Vagina (tissue), 2 donors: ENCODE measurements around the gene ABCA7. TPM values are rescaled to one million over a fixed set of nuclear protein-coding genes. Genes with fewer than 3 reads are reported as not detected.

Experiments used
- DNase-seq, 2 donors: peaks; one replicate each; pipeline ENCODE4 v3.0.0-alpha.2; 2017; ENCODE audit errors: extremely low spot score in 2 of 2
- H3K27ac ChIP-seq: fragments of 200-600 bp; sonication (generic); one replicate; pipeline ENCODE4 v1.5.1; 2019
- H3K27me3 ChIP-seq: fragments of 200-600 bp; sonication (generic); one replicate; pipeline ENCODE4 v1.5.1; 2019
- H3K36me3 ChIP-seq, 2 donors: fragments of 200-600 bp; sonication (generic); one replicate each; pipeline ENCODE4 v1.5.1; 2017 to 2019
- H3K4me1 ChIP-seq: fragments of 200-600 bp; sonication (generic); one replicate; pipeline ENCODE4 v1.5.1; 2019
- H3K4me3 ChIP-seq, 2 donors: fragments of 200-600 bp; sonication (generic); 1 replicate in 1 of 2; 2 replicates in 1 of 2; pipeline ENCODE4 v1.5.1; 2016 to 2019
- H3K9me3 ChIP-seq: fragments of 200-600 bp; sonication (generic); one replicate; pipeline ENCODE4 v1.5.1; 2019
- POLR2A ChIP-seq, 2 donors: fragments of 450-650 bp; IDR thresholded peaks; one replicate each; pipeline ENCODE4 v1.6.1; 2017; ENCODE audit warnings: antibody characterized with exemption in 2 of 2, mild to moderate bottlenecking in 2 of 2, moderate library complexity in 2 of 2
- POLR2AphosphoS5 ChIP-seq, 2 donors: sonication (generic); formaldehyde crosslinking; IDR thresholded peaks; one replicate each; pipeline ENCODE4 v1.9.0; 2017; ENCODE audit warnings: antibody characterized with exemption in 2 of 2, mild to moderate bottlenecking in 2 of 2, low read depth in 1 of 2; ENCODE audit not compliant: insufficient read depth in 1 of 2
- intact Hi-C: fragments of 100-400 bp; cut with DNase I; formaldehyde crosslinking; loops from one replicate; pipeline ENCODE4 v1.15.1; 2023
- total RNA-seq: library from RNA; depleted of rRNA; stranded (reverse); fragments of >200 nt; gene quantifications from one replicate; pipeline ENCODE4 v1.2.3, GENCODE V29; 2016
- TF ChIP-seq, protein P1 (sequence below), 3 experiments: fragments of 450-650 bp in 2 of 3; fragments of 200-600 bp in 1 of 3; sonication (generic) in 1 of 3; IDR thresholded peaks; one replicate each; pipeline ENCODE4 v1.5.1; 2017 to 2019; ENCODE audit warnings: antibody characterized with exemption in 3 of 3, mild to moderate bottlenecking in 2 of 3, moderate library complexity in 2 of 3

Gene ABCA7
- total RNA-seq, 1 donor from 2014 or later = 29.5 TPM

DNA sequence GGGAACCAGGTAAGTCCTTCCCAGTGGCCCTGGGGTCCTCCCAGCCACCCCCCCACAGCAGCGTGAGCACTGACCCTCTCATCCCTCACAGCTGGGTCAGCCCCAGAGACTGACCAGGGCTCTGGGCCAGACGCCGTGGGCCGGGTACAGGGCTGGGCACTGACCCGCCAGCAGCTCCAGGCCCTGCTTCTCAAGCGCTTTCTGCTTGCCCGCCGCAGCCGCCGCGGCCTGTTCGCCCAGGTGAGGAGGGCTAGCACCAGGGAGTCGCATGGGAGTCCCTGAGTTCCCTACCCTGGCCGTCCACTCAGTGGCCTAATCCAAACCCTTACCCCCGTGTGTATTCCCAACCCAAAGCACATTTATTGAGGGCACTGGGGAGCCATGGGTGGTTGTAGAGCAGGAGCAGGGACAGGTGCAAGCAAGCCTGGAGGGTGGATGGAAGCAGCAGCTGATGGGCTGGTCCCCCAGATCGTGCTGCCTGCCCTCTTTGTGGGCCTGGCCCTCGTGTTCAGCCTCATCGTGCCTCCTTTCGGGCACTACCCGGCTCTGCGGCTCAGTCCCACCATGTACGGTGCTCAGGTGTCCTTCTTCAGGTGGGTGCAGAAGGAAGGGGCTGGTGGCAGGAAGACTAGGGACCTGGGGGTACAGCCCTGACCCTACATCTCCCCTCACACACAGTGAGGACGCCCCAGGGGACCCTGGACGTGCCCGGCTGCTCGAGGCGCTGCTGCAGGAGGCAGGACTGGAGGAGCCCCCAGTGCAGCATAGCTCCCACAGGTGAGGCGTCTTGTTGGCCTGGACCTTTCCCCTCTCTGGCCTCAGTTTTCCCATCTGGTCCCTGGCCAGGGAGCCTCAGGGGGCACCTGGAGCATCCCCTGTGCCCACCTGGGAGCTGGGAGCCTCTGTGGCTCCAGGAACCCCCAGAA lies 14.5 kb downstream of the ABCA7 start:
- no peaks in the 10 kb centered on the region for H3K27me3 ChIP-seq
- intact Hi-C loops = no loop called here

DNA sequence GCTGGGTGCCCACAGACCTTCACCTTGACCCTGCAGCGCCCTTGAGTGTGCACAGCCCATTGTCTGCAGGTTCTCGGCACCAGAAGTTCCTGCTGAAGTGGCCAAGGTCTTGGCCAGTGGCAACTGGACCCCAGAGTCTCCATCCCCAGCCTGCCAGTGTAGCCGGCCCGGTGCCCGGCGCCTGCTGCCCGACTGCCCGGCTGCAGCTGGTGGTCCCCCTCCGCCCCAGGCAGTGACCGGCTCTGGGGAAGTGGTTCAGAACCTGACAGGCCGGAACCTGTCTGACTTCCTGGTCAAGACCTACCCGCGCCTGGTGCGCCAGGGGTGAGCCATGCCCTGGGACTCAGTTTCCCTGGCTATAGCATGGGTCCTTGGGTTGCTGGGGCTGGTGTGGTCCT lies 15.1 kb downstream of the ABCA7 start:
- H3K36me3 ChIP-seq = peaks cover 0 to 5% of the 10 kb centered on the region in 2 donors
- H3K4me3 ChIP-seq = no peak overlapping the region
- peaks cover 26% of the 10 kb centered on the region for H3K9me3 ChIP-seq
- H3K4me1 ChIP-seq = no peaks in the 10 kb centered on the region
- intact Hi-C loops = no loop called here
- DNase-seq = no peak
- no peak for TF ChIP-seq POLR2AphosphoS5 (IDR thresholded peaks at IDR 0.05; ENCODE audit: insufficient read depth in 1 of 2, low read depth in 1 of 2)
- no peaks in the 10 kb centered on the region for H3K27me3 ChIP-seq
- no peak overlapping the region for H3K27ac ChIP-seq

More for the DNA sequence above, 14.5 kb downstream of the ABCA7 start:
- H3K4me3 ChIP-seq = no peak overlapping the region
- H3K4me1 ChIP-seq = no peaks in the 10 kb centered on the region
- no peak for DNase-seq
- TF ChIP-seq, protein P1, sequence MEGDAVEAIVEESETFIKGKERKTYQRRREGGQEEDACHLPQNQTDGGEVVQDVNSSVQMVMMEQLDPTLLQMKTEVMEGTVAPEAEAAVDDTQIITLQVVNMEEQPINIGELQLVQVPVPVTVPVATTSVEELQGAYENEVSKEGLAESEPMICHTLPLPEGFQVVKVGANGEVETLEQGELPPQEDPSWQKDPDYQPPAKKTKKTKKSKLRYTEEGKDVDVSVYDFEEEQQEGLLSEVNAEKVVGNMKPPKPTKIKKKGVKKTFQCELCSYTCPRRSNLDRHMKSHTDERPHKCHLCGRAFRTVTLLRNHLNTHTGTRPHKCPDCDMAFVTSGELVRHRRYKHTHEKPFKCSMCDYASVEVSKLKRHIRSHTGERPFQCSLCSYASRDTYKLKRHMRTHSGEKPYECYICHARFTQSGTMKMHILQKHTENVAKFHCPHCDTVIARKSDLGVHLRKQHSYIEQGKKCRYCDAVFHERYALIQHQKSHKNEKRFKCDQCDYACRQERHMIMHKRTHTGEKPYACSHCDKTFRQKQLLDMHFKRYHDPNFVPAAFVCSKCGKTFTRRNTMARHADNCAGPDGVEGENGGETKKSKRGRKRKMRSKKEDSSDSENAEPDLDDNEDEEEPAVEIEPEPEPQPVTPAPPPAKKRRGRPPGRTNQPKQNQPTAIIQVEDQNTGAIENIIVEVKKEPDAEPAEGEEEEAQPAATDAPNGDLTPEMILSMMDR (IDR thresholded peaks at IDR 0.05) = no peak
- TF ChIP-seq POLR2AphosphoS5 (IDR thresholded peaks at IDR 0.05; ENCODE audit: insufficient read depth in 1 of 2, low read depth in 1 of 2) (no peak), POLR2A (IDR thresholded peaks at IDR 0.05) (no peak)
- peaks cover 0 to 5% of the 10 kb centered on the region in 2 donors for H3K36me3 ChIP-seq
- H3K9me3 ChIP-seq = peaks cover 26% of the 10 kb centered on the region
- no peak overlapping the region for H3K27ac ChIP-seq

DNA sequence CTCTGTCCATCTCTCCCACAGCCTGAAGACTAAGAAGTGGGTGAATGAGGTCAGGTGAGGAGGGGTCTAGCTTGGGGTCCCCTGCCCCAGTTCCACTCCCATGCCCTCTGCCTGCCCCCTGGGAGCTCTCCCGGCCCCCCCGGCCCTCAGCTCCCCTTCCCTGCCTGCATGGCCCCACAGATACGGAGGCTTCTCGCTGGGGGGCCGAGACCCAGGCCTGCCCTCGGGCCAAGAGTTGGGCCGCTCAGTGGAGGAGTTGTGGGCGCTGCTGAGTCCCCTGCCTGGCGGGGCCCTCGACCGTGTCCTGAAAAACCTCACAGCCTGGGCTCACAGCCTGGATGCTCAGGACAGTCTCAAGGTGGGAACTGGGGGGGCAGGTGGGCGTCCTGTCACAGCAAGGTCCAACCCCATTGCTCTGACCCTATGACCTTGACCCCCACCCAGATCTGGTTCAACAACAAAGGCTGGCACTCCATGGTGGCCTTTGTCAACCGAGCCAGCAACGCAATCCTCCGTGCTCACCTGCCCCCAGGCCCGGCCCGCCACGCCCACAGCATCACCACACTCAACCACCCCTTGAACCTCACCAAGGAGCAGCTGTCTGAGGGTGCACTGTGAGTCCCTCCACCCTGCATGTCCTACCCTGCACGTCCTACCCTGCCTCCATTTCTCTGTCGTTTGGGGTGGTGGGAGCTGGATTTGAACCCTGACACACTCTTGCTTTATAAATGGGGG lies 16.1 kb downstream of the ABCA7 start:
- intact Hi-C loops = no loop called here
- H3K36me3 ChIP-seq = peaks cover 0 to 5% of the 10 kb centered on the region in 2 donors
- no peak for DNase-seq
- TF ChIP-seq POLR2A (IDR thresholded peaks at IDR 0.05) = no peak
- no peak for TF ChIP-seq POLR2AphosphoS5 (IDR thresholded peaks at IDR 0.05; ENCODE audit: insufficient read depth in 1 of 2, low read depth in 1 of 2)
- TF ChIP-seq, protein P1 (IDR thresholded peaks at IDR 0.05) = no peak
- no peak overlapping the region for H3K4me3 ChIP-seq
- peaks cover 26% of the 10 kb centered on the region for H3K9me3 ChIP-seq
- H3K27me3 ChIP-seq = no peaks in the 10 kb centered on the region
- no peaks in the 10 kb centered on the region for H3K4me1 ChIP-seq
- no peak overlapping the region for H3K27ac ChIP-seq

DNA sequence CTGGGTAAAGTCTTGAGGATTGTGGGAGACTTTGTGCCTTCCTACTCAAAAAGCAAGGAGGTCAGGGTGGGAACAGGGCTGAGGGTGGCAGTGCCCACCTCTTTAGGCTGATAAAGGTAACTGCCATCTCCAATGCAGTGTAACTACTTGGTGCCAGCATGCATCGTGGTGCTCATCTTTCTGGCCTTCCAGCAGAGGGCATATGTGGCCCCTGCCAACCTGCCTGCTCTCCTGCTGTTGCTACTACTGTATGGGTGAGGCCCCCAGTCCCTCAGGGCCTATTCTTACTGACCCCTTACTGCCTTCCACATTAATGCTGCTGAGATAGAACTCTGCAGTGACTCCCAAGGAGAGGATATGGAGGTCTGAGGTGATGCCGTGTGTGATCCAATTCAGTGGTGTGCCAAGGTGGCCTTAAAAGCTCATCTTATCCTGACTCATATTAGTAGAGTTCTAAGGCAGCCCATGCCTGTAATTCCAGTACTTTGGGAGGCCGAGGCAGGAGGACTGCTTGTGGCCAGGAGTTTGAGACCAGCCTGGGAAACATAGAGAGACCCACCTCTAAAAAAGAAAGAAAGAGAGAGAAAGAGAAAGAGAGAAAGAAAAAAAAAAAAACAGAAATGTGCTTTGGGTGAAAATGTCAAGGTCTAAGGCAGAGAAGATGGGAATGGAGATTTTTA lies 17.4 kb downstream of the ABCA7 start:
- TF ChIP-seq, protein P1 (IDR thresholded peaks at IDR 0.05) = no peak
- TF ChIP-seq POLR2A (IDR thresholded peaks at IDR 0.05) = no peak
- TF ChIP-seq POLR2AphosphoS5 (IDR thresholded peaks at IDR 0.05; ENCODE audit: insufficient read depth in 1 of 2, low read depth in 1 of 2) = no peak
- H3K4me1 ChIP-seq = no peaks in the 10 kb centered on the region
- peaks cover 0 to 5% of the 10 kb centered on the region in 2 donors for H3K36me3 ChIP-seq
- DNase-seq = no peak
- intact Hi-C loops = no loop called here
- H3K4me3 ChIP-seq = no peak overlapping the region
- H3K27ac ChIP-seq = no peak overlapping the region
- H3K9me3 ChIP-seq = peaks cover 26% of the 10 kb centered on the region
- no peaks in the 10 kb centered on the region for H3K27me3 ChIP-seq

DNA sequence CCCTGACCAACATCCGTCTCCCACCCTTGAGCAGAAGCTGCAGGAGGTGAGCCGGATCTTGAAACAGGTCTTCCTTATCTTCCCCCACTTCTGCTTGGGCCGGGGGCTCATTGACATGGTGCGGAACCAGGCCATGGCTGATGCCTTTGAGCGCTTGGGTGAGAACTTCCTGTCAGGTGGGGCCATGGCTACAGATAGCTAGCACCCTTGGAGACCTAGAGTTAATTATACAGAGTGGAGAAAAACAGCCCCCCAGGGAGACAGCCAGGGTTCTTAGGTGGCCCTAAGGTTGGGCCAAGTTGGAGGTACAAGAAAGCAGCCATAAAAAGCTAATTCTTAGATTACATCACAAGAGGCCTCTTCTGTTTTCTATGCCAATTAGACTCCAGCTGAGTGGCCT lies 18.2 kb downstream of the ABCA7 start:
- peaks cover 26% of the 10 kb centered on the region for H3K9me3 ChIP-seq

More for the DNA sequence above, 18.2 kb downstream of the ABCA7 start:
- intact Hi-C loops = no loop called here
- Histone ChIP-seq H3K27me3 (no peaks in the 10 kb centered on the region), H3K4me1 (no peaks in the 10 kb centered on the region), H3K36me3 (peaks cover 0 to 5% of the 10 kb centered on the region in 2 donors), H3K27ac (no peak overlapping the region), H3K4me3 (no peak overlapping the region)
- TF ChIP-seq POLR2A (IDR thresholded peaks at IDR 0.05) (no peak), POLR2AphosphoS5 (IDR thresholded peaks at IDR 0.05; ENCODE audit: insufficient read depth in 1 of 2, low read depth in 1 of 2) (no peak)
- TF ChIP-seq, protein P1 (IDR thresholded peaks at IDR 0.05) = no peak
- DNase-seq = no peak
